ENCODE results near the gene FCHSD2.

Gene FCHSD2

GRCh38 chr11:73172992-73173656 is 31.0 kb upstream of the FCHSD2 start:
- DNase-seq (ENCODE audit: low read depth), result no peak

- no peak for DNase-seq (ENCODE audit: low read depth)
Observed at GRCh38 chr11:73171436-73172161, 29.5 kb upstream of the FCHSD2 start.

- DNase-seq (ENCODE audit: low read depth), result no peak
Observed at GRCh38 chr11:73170140-73170539, 28.0 kb upstream of the FCHSD2 start.

- DNase-seq (ENCODE audit: low read depth), result no peak
Observed at GRCh38 chr11:73168925-73169579, 26.9 kb upstream of the FCHSD2 start.

DNA sequence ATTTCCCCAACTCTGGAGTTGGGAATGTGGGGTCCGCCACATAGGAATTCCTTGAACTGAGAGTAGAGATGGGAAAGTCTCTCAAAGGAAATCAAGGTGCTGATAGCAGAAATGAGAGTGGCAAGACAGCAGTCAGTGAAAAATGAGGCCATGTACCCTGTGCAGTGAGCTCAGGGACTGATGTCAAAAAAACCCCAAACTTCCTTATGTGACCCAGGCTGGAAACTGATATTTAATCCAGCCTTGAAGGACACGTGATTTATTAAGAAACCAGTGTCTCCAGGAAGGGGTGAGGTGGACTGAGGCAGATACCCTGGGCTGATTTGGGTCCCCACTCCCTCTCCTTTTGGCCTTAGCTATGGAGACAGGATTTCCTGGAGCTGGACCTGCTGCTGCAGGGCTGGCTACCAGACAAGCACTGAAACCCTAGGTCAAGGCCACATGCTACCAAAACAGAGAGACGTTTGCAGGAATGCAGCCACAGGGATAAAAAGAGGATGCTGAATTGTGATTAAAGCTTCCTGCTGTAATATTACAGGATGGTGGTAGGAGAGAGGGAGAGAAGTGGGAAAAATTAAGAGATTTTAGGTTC is 25.3 kb upstream of the FCHSD2 start:
- DNase-seq (ENCODE audit: low read depth), result no peak

DNA sequence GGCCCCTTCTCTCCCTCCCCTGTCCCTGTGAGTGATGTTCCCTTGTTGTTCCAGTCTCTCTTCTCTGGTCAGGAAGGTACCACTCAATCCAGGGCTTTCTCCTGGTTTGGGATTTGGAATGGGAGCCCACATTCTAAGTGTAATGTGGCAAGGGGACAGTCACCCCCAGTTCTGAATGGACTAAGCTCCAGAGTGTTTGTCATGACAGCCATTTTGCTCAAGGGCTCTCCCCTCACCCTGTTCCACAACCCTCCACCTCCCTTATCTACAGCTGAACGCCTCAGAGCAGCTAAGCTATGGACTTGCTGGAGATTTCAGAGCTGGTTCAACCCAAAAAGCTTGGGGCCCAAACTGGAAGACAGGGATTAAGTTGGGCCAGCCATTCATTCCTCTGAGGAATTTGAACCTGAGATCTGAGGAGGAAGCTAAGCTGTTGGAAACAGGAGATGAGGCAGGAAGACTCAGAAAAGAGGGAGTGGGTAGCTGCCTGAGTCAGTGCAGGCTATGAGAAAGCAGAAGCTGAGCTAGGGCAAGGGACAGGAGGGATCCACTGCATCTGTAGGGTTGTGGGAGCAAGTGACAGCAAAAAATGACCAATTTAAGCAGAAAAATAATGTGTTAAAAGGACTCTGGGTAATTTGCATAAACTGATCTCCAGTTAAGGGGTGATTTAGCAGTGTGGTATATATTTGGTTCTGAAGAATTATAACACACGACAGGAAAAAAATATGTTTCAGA is 22.9 kb upstream of the FCHSD2 start:
- DNase-seq (ENCODE audit: low read depth), result no peak

GRCh38 chr11:73163638-73164174 is 21.6 kb upstream of the FCHSD2 start:
- DNase-seq (ENCODE audit: low read depth), result no peak

DNA sequence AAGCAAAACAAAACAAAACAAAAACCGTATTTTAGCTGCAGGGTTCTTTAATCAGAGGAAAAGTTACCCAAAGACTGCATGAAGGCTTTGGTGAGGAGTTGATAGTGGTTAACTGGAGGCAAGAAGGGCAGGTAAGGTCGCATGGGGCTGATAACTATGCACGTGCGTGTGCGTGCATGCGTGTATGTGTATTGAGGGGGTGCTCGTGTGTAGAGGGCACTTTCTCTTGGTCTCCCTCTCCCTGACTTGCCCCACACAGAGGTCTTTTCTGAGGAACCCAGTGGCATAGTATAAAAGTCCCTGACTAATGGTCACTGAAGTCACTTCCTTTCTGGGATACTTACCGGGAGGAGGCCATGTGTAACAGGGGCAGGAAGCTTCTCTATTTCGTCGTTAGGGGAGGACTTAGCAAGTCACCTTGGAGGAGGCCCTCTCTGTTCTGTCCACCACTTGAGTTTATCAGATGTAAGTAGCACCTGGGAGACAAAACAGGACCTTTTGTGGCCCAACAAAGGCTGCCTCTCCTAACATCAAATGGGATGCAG is 20.1 kb upstream of the FCHSD2 start:
- DNase-seq (ENCODE audit: low read depth), result no peak

- DNase-seq (ENCODE audit: low read depth), result no peak
Observed at GRCh38 chr11:73160005-73160760, 18.1 kb upstream of the FCHSD2 start.

DNA sequence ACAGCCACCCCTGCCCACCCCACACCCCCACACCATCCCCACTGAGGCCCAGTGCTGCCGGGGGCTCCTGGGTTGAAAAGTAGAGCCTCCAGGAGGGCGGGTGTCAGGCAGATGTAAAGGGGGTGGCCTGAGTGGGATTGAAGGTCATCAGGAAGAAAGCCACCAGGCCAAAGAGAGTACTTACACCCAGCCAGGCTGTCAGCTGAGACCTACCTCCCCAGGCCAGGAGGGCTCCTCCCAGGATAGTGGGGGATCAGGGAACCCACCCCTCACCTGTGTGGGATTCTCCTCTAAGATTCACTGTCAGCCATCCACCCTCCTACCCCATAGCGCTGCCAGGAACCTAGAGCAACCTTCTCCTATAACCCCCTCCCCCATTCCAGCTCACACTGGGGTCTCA is 17.2 kb upstream of the FCHSD2 start:
- no peak for DNase-seq (ENCODE audit: low read depth)

DNA sequence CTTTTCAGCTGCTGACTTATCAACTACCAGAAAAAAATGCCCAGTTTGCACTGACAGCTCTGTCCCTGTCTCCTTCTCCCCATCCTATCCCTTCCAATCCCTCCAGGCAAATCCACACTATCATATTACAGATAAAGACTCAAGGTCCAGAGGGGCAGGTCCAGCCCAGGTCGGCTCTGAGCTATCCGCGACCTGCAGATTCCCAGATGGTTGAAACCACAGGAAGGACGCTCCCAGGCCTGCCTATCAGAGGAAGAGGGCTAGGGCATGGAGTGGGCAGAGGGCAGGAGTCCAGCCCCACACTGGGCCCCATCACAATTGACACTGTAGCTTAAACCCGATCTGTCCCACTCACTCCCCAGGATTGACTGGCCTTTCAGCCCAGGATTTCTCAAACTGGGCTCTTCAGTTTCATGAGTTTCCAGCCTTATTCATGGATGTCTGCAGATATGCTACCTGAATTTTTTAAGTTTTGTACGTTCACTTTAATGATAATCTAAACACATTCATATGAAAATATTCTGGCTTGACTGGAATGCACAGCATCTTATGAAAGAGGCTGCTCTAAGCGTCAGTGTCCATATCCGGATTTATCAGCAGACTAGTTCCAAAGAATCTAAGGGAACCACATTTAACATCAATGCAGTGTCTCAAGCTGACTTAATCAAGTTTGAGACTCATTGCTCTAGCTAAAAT is 16.4 kb upstream of the FCHSD2 start:
- DNase-seq (ENCODE audit: low read depth), result no peak

GRCh38 chr11:73157101-73158010 is 15.2 kb upstream of the FCHSD2 start:
- no peak for DNase-seq (ENCODE audit: low read depth)

DNA sequence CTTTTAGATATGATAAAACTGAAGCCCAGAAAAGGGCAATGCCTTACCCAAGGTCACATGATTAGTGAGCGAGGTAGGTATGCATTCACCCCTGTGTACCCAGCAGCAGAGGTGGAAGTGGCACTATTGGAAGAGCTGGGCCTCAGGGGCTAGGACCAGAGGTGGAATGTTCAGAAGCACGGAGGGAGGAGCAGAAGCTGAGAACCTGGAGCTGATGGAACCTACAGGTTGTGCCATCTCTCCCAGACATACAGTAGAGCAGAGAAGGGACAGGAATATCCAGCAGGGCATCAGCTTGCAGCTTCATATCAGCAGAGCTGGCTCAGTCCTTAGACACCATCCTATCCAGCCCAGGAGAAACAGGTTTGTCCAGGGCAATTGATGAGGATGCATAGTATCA is 14.6 kb upstream of the FCHSD2 start:
- DNase-seq (ENCODE audit: low read depth), result no peak

- DNase-seq (ENCODE audit: low read depth), result no peak
Observed at GRCh38 chr11:73156114-73156513, 14.0 kb upstream of the FCHSD2 start.

DNA sequence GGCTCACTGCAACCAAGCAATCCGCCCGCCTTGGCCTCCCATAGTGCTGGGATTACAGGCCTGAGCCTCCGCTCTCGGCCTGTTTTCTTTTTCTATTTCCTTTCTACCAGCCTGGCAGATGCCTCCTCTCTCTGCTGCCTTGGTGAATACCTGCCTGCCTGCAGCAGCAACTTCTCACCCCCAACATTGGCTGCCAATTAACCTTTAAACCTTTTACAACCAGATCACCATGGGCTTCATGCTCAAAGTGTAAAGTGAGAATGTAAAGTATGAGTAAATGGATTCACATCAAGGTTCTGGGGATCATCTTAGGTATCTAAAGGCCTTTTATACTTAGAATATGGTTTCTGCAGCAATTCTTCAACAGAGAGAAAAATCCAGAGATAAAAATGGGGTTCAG is 13.0 kb upstream of the FCHSD2 start:
- DNase-seq (ENCODE audit: low read depth), result no peak

DNA sequence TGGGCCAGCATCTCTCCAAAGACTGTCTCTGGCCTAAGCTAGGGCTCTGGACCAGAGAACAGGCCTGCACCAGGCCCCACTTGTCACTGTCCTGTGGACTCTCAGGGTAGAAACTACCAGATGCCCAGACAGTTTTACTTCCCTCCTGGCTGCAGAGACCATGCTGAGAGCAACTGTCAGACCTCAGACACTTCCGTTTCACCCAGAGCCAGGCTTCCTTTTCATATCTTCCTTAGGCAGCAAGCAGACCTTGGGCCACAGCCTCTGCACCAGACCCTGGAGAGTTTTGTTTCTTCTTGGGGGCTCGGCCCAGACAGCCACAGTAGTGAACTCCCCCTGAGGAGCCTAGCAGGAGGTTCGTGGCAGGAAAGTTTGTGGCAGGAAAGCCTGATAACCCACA is 12.1 kb upstream of the FCHSD2 start:
- DNase-seq (ENCODE audit: low read depth), result no peak

DNA sequence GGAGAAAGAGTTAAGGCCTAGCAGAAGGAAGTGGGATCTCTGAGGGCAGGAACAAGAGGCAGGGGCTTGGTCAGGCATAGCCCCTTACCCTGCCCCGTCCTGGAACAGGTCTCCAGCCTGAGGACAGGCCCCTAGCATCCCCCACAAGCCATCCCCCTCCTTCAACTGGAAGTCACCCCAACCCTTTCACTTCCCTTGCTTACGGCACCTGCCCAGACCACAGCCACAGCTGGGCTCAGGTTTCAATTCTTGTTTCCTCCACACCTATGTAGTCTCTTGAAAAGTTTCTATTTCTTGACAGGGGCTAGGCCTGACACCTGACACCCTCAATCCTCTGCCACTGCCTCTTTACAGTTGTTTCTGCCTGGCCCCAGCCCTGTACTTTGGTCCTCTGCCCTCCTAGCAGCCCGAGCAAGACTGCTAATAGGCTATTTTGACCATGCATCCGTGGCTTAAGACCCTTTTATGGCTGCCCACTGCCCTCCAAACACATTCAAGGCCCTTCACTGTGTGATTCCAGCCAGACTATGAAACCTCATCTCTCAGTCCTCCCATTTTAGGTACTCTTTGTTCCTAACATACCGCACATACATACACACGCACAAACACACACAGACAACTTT is 10.9 kb upstream of the FCHSD2 start:
- no peak for DNase-seq (ENCODE audit: low read depth)

DNA sequence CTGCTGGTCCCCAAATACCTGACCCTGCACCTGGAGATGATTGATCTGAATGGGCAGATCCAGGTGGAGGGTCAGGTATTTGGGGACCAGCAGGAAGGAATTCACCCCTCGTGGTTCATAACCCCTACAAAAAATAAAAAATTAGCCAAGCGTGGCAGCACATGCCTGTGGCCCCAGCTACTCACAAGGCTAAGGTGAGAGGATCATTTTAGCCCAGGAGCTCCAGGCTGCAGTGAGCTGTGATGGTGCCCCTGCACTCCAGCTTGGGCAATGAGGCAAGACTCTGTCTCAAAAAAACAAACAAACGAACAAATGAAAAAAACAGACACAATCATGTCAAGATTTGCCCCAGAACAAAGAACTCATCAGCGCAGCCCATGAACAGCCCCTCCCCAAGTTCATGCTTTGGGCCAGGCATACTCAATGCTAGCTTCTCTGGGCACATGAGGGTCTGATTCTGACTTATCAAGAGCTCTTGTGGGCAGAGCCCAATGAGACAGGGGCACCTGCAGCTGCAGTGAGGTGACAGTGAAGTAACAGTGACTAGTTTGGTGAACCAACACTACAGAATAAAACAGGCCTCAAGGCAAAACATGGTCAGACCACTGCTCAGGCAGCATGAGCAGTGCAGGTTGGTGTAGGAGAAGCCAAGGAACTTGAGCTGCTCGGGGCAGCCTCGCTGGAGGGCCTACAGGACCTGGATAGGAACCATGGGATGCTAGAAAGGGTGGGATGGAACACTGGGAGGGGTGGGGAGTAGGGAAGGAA is 10.2 kb upstream of the FCHSD2 start:
- no peak for DNase-seq (ENCODE audit: low read depth)
